ENCODE measurements around the gene UBXN4.
A peak's percentile ranks its signal among the peaks of the same experiment; 100 is the strongest.
"Not testable (repeated sequence)": the region's sequence is repeated elsewhere in the genome, so short reads cannot be mapped to it uniquely, and the experiment has no call there.

The UBXN4 gene

GRCh38 chr2:135741395-135742324, at the start of gene UBXN4:
UBXN4 (plus strand) TSS chr2:135741855; CDS start chr2:135741930, 75 bp downstream.
- peak; percentile 97 for DNase-seq

GRCh38 chr2:135694711-135695110, 46.9 kb upstream of the UBXN4 start:
- DNase-seq: no peak

- DNase-seq: no peak
Measured at GRCh38 chr2:135698838-135699237, 42.8 kb upstream of the UBXN4 start.

GRCh38 chr2:135701442-135701841, 40.2 kb upstream of the UBXN4 start:
- DNase-seq: no peak

GRCh38 chr2:135703300-135703699, 38.4 kb upstream of the UBXN4 start:
- DNase-seq: no peak

- not testable (repeated sequence) for DNase-seq
Measured at GRCh38 chr2:135704075-135704474, 37.6 kb upstream of the UBXN4 start.

- no peak for DNase-seq
Measured at GRCh38 chr2:135708159-135708558, 33.5 kb upstream of the UBXN4 start.

- peak; percentile 40 for DNase-seq
Measured at GRCh38 chr2:135709992-135710391, 31.7 kb upstream of the UBXN4 start.

- DNase-seq: not testable (repeated sequence)
Measured at GRCh38 chr2:135715086-135715485, 26.6 kb upstream of the UBXN4 start.

- DNase-seq: no peak
Measured at GRCh38 chr2:135728064-135728743, 13.5 kb upstream of the UBXN4 start.

- no peak for DNase-seq
Measured at GRCh38 chr2:135732561-135732960, 9.1 kb upstream of the UBXN4 start.

GRCh38 chr2:135733045-135733444, 8.6 kb upstream of the UBXN4 start:
- DNase-seq: no peak

GRCh38 chr2:135736546-135736945, 5.1 kb upstream of the UBXN4 start:
- DNase-seq: no peak

GRCh38 chr2:135740206-135740605, 1.4 kb upstream of the UBXN4 start:
- DNase-seq: no peak

- no peak for DNase-seq
Measured at GRCh38 chr2:135741043-135741394, 636 bp upstream of the UBXN4 start.

- peak; percentile 70 for DNase-seq
Measured at GRCh38 chr2:135742325-135742757, 686 bp downstream of the UBXN4 start.

GRCh38 chr2:135743860-135744259, 2.2 kb downstream of the UBXN4 start:
- DNase-seq: no peak

- no peak for DNase-seq
Measured at GRCh38 chr2:135744760-135745314, 3.2 kb downstream of the UBXN4 start.

- DNase-seq: no peak
Measured at GRCh38 chr2:135745545-135745944, 3.9 kb downstream of the UBXN4 start.

GRCh38 chr2:135755573-135755972, 13.9 kb downstream of the UBXN4 start:
- no peak for DNase-seq

- no peak for DNase-seq
Measured at GRCh38 chr2:135756692-135757091, 15.0 kb downstream of the UBXN4 start.

GRCh38 chr2:135762022-135762421, 20.4 kb downstream of the UBXN4 start:
- no peak for DNase-seq

- DNase-seq: no peak
Measured at GRCh38 chr2:135762530-135762929, 20.9 kb downstream of the UBXN4 start.

- DNase-seq: no peak
Measured at GRCh38 chr2:135768863-135769262, 27.2 kb downstream of the UBXN4 start.
